RPMI8226 (cell line): Measurements from ENCODE around the gene ASIC1.
"Not testable (repeated sequence)": the region's sequence is repeated elsewhere in the genome, so short reads cannot be mapped to it uniquely, and the experiment has no call there.

Source experiments
- DNase-seq: peaks from one replicate; pipeline ENCODE4 v3.0.0-alpha.2; 2015

The ASIC1 gene

DNA sequence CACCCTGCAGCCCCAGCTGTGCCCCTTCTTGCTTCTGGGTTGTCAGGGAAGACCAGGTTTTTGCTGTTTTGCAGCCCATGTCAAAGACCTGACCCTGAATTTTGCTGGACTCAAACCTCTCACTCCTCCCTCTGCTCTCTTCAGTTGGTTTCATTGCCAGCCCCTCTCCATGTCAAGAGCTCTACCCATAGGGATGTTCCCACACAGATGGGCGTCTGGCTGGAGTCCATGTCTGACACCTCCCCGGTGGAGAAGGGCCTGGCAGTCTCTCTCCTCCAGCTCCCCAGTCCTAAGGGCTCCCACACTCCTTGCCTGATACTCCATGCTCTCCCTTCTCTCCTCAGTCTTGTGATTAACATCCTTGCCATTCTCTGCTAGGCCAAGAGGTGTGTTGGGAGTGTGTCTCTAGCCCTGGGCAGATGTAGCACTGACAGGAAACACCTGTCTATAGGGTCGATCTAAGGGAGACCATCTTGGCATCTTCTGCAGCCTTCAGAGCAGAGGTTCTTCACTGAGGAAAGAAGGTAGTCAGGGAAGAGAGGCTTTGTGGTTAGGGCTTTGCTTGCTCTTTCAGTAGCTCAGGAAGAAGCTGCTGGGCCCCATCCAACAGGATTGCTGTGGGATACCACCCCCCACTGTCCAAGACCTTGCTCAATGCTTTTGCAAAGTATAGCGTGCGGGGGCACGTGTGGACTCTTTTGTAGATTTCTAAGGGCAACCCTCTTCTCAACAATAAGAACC is 4.7 kb downstream of the ASIC1 start:
- peak; percentile 44 for DNase-seq

DNA sequence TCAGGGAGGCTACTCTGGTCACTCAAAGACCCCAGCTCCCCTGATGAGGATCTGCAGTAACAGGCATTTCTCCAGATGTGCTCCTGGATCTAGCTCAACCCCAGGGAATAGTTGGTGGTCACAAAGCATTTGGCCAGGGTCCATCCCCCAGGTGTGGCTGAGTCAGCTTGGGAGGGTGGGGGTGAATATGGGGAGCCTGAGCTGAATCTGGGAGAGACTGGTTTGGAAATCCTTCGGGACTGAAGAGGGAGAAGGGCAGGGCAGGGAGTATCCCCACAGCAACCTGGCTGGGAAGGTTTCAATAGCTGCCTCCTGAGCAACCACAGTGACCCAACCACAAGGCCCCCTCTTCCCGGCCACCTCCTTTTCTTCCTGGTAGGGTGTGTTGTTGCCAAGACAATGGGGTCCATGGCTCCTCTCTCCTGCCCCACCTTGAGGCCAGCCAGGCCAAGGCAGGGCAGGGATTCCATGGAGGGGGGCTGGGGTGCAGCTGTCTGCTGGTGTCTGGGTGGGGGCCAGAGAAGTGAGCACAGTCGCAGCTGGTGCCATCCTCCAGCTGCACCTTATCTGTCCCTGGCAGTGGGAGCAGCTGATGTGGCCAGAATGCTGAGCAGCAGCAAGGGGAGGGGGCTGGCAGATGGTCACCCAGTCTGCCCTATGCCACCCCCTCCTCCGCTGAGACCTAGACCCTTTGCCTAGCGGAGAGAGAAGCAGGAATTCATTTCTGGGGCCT is 5.5 kb downstream of the ASIC1 start:
- DNase-seq, result peak; percentile 63

DNA sequence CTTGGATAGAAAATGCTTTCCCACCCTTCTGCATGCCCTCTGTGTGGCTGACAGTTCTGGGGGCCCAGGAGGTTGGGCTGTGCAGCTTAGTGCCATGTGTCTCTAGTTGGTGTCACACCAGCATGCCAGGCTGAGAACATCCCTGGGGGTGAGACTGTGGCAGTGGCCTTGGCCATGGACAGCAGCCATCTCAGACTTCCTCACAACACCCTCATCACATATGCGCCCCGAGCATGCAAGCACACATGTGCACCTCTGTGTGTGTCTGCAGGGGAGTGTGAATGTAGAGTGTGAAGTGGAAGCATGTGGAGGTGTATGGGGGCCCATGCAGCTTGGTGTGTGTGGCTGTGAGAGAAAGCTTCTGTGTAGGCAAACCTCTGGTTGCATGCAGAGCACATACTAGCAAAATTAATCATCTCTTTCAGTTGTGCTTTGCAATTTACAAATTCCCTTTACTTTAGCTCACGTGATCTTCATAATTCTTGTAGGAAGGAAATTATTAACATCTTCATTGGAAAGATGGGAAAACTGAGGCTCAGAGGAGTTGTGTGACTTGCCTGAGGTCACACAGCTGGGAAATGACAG is 8.4 kb downstream of the ASIC1 start:
- no peak for DNase-seq

DNA sequence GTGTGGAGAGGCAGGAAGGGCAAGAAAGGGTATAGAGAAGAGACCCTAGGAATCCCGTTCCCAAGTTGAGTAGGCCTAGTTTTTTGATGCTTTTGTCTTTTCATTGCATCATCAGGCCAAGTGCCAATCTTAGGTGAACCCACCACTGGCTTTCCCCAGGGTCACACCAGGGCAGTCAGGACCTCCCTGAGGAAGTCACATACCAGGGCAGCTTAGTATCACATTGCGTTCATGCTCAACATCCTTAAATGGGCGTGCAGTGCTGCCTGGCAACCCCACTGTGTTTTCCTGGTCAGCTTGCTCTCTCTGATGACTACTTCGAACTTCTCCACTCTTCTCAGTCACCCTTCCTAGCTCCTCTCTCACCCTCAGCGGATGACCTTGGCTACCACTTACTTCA is 9.0 kb downstream of the ASIC1 start:
- no peak for DNase-seq

DNA sequence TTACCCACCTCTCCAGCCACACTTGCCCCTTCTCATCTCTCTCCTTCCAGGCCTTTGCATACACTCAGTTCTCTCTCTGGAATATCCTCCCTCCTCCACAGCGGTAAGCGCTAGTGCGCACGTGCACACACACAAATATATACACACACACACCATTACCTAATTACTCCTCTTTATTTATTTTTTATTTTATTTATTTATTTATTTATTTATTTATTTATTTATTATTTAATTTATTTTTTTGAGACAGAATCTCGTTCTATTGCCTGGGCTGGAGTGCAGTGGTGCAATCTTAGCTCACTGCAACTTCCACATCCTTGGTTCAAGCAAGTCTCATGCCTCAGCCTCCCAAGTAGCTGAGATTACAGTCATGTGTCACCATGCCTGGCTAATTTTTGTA is 11.7 kb downstream of the ASIC1 start:
- DNase-seq, result no peak

DNA sequence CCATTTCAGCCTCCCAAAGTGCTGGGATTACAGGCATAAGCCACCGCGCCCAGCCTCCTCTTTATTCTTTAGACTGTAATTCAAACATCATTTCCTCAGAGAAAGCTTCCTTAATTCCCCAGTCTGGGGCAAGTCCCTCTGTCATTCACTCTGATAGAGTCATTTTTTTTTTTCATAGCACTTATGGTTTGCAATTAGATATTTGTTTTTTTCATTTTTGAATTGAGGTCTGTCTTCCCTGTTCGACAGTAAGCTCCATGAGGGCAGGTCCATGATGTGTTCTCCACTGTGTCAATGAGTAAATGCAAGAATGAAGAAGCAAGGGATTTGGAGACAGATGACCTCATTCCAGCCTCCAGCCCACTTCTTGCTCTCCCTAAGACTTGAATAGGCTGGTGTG is 12.1 kb downstream of the ASIC1 start:
- no peak for DNase-seq

DNA sequence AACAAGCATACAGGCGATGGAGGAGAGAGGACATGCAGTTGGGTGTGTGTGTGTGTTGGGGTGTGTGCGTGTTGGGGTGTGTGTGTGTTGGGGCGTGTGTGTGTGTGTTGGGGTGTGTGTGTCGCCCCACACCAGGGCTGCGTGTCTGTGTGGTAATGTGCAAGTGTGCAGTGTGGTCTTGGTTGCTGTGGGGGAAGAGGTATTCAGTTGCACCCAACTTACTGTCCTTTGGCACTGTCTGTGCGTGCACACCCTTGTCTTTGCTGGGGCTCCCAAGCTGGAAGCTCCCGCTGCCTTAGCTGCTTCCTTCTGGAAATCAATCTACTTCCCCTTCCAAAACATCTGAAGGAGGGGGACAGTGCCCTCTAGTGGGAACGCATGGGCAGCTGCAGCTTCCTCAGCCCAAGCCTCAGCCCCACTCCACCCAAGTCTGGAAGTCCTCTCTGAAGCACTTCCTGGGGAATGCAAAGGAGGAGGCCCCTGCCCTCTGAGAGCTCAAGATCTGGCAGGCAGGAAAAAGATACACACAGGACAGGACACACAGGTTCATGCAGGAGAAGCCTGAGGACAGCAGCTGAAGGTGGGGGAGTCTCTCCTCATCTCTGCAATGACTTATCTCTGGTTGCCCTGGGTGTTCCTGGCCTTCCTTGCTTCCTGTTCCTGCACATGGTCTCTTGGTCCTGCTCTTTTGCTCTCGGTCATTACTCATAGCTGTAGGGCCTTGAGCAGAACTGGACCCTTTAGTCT is 13.1 kb downstream of the ASIC1 start:
- DNase-seq, result peak; percentile 72

DNA sequence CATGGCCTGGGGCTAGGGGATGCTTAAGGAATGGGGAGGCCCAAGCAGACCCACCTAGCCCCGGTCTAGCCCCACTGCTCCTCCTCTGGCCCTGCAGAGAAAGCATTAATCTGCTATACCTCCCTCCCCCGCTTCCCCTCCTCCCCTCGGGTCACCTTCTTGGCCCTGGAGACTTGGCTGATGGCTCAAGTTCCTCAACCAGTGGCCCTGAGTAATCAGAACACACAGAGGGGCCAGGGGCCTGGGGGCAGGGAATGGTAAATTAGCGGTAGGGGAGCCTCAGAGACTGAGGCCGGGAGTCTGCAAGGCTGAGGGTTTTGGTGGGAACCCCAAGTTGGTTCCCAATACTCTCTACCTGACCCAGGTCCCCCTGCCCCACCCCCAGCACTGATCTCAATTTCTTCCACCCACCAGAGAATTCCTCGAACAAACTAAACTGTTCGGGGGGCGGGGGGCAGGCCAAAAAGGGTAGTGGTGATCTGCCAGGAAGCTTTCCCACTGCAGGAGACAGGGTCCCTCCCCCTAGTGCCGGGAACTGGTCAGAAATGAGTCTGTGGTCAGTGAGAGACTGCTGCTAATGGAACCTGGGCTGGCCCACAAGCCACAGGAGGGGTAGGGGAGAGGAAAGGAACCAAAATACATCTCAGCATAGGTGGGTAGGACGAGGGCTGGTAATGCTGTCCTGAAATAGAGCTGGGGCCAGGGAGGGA is 15.0 kb downstream of the ASIC1 start:
- DNase-seq, result no peak

DNA sequence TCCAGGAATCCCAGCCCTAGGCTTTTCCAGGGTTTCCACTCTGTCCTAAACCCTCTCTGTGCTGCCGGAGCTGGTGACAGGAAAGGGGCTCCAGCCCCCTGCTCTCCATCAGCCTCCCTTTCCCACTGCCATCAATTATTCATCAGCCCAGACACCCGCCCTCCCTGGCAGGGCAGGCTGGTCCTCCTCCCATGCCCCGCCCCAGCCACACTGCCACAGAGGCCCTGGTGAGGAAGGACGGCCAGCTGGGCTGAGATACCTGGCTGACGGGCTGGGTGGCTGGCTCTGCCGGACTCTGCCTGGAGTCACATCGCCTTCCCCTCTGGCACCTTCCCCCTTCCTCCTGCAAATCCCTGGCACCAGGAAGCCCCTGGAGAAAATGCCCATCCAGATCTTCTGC is 15.8 kb downstream of the ASIC1 start:
- DNase-seq, result no peak

DNA sequence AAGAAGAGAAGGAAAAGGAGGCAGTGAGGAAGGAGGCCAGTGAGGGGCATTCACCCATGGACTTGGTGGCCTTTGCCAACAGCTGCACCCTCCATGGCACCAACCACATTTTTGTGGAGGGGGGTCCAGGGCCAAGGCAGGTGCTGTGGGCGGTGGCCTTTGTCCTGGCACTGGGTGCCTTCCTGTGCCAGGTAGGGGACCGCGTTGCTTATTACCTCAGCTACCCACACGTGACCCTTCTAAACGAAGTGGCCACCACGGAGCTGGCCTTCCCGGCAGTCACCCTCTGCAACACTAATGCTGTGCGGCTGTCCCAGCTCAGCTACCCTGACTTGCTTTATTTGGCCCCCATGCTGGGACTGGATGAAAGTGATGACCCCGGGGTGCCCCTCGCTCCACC is 16.3 kb downstream of the ASIC1 start:
- DNase-seq, result no peak

DNA sequence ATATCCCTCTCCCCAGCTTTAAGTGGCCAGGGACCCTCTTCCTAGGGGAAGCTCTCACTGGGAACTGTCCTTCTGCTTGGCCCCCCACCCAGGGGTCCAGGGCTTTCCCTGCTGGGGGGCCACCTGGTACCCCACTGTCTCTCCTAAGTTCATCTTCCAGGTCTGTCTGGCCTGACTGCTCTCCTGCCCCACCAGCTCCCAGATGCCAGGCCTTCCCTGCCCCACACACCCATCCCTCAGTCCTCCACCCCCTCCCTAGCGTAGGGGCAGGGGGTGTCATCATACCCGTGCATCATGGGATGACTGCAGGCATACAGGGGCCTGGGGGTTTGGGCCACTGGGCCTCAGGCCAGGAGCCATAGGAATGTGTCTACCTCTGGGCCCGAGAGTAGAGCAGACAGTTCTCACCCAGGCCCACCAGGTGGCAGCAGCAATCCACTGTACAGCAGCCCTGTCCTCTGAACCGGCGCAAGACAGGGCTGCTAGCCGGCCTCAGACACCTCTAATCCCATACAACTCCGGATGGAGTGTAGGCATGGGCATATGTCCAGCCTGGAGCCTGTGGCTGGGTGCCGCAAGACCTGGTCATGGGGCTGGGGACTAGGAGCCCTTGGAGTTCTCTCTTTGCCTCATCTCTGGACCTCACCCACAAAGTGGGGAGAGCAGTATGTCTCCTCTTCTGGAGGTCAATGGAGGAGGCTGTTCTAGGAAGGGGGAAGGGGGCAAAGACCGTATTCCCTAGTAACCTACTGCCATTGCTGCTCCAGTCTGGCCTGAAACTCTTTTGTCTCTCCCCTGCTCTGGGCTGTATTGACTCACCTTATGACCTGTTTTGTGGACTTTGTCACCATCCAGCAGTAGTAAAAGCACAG is 17.8 kb downstream of the ASIC1 start:
- DNase-seq, result peak; percentile 81

DNA sequence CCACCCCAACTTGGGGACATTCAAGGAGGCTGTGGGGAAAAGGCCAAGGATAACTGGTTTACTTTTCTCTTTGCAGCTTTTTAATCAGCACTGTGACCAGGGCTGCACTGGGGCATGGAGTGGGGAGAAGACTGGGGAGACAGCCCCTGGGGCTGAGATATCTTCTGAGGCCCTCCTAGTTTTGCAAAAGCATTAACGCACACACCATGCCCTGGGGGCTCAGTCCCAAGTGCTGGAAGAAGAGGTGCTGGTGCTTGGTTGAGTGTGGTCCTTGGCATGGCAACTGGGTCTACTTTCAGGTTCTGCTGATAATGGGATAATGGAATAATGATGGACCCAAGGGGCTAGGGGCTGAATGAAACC is 18.4 kb downstream of the ASIC1 start:
- no peak for DNase-seq

DNA sequence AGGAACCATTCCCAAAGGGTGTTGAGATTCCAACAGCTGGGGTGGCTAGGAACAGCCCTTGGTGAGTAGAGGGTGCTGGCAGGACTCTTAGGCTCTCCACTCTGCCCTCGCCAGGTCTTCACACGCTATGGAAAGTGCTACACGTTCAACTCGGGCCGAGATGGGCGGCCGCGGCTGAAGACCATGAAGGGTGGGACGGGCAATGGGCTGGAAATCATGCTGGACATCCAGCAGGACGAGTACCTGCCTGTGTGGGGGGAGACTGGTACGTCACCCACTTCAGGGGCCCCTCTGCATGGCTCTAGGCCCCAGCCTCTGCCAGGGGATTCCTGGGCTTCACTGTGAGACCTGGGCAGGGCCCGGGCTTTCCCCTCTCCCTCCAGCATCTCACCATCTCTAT is 19.7 kb downstream of the ASIC1 start:
- no peak for DNase-seq

DNA sequence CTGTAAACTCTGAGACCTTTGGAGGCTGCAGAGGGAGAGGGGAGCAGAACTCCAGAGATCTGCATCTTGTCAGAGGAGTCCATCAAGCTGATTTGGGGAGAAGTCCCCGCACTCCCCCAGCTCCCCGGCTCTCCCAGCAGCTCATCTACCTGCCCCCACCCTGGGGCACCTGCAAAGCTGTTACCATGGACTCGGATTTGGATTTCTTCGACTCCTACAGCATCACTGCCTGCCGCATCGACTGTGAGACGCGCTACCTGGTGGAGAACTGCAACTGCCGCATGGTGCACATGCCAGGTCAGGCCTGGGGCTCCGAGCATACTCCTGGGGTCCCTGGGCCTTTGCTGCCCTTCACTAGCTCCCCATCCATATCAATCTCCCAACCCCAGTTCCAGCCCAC is 20.9 kb downstream of the ASIC1 start:
- DNase-seq, result no peak

DNA sequence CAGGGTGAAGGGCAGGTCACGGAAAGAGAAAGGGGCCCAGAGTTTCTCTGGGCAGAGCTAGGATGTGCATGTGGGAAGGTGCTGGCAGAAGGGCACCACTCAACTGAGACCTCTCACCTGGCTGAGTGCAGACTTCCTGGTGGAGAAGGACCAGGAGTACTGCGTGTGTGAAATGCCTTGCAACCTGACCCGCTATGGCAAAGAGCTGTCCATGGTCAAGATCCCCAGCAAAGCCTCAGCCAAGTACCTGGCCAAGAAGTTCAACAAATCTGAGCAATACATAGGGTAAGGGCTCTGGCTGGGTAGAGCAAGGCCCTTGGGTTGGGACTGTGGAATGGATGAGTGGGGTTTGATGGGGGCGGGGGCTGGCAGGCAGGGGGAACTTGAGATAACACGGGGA is 22.4 kb downstream of the ASIC1 start:
- no peak for DNase-seq

DNA sequence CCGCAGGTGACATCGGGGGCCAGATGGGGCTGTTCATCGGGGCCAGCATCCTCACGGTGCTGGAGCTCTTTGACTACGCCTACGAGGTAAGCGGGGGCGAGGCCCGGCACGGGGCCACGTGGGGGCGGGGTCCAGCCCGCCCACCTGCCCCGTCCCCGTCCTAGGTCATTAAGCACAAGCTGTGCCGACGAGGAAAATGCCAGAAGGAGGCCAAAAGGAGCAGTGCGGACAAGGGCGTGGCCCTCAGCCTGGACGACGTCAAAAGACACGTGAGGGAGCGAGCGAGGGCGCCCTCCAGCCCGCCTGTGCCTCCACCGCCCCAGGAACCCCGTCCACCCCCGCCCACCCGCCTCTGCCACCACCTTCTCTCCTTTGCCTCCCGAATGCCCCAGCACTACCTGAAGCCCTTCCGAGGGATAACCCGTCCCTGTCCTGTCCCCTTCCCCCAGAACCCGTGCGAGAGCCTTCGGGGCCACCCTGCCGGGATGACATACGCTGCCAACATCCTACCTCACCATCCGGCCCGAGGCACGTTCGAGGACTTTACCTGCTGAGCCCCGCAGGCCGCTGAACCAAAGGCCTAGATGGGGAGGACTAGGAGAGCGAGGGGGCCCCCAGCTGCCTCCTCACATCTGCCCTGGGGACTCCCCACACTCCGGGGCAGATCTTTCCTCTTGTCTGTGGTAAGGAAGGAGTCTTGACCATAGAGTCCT is 23.9 kb downstream of the ASIC1 start:
- DNase-seq, result no peak

DNA sequence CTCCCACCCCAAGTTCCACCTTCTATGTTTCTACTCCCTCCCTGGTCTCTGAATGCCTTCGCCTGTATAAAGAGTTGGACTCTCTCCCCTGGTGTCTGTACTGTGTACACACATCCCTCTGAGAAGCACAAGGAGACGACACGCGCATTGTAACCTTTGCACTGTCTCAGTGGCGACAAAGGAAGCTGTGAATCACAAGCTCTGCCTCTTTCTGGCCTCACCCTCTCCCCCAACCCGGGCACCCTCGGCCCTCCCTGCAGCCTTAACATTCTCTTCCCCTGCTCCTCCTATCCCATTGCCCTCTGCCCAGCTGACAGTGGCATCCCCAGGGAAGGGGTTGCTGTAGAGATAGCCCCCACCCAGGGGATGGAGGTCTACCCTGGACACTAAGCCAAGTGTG is 25.2 kb downstream of the ASIC1 start:
- no peak for DNase-seq

DNA sequence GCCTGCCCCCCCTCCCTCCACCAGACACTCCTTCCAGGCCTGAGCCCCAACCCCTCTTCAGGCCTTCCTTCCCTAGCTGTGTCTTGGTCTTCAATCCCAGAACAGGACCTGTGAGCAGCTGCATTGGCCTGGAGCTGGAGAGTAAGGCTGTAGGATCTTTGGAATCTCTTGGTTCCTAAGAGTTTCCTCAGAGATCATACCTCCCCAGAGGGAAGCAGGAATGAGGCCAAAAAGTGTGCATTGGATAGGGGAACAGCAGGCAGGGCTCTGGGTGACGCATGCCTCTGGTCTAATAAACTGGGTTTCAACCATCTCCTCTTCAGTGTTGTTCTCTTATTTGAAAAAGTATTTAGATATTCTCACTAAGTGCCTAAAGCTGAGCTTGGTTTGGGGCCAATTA is 25.9 kb downstream of the ASIC1 start:
- no peak for DNase-seq

DNA sequence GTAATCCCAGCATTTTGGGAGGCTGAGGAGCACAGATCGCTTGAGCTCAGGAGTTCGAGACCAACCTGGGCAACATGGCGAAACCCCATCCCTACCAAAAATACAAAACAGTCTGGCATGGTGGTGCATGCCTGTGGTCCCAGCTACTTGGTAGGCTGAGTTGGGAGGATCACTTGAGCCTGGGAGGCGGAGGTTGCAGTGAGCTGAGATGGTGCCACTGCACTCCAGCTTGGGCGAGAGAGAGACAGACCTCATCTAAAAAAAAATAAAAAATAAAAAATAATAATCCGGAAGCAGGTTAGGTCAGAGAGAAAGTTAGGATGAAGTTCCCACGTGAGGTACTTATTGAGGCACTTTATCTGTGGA is 27.0 kb downstream of the ASIC1 start:
- not testable (repeated sequence) for DNase-seq

DNA sequence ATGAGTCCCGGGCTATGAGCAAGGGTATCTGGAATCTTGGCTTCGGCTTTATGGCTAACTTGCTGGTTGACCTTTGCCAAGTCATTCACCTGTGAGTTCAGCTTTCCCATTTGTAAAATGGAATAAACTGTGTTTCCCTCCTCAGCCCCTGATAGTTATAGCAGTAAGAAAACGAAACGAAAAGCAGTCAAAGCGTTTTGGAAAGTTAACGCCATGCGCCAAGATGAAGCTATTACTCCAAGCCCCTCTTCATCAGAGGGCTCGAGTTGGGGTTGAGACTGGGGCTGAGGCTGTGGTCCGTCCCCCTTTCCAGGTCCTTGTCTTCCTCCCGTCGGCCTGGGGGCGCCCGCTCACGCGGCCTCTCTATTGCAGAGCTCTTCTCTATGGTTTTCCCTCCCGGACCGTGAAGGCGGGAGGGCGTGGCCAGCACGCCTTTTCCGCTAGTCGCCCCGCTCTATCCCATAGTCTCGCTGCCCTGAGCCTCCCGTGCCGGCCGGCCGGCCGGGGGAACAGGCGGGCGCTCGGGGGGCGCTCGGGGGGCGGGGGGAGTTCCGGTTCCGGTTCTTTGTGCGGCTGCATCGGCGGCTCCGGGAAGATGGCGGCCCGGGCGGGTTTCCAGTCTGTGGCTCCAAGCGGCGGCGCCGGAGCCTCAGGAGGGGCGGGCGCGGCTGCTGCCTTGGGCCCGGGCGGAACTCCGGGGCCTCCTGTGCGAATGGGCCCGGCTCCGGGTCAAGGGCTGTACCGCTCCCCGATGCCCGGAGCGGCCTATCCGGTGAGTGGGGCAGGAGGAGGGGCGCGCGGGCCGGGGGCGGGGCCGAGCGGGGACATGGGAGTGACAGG is 27.6 kb downstream of the ASIC1 start, which contains the start of gene SMARCD1:
Gene SMARCD1, plus strand, starts transcription at position 568 of the 840 bp plus-strand sequence. Its CDS starts 28 bp downstream, at position 596.
- DNase-seq, result peak; percentile 93
